GM20431 (cell line): ENCODE data around the gene SNX7.

Source experiments
- in situ Hi-C: fragments of 300-500 bp; cut with MseI, MboI; formaldehyde crosslinking; loops from one replicate; pipeline ENCODE4 v1.15.0; 2020; ENCODE audit warnings: low sequenced_read_pairs; ENCODE audit not compliant: unreplicated experiment

Gene SNX7

DNA sequence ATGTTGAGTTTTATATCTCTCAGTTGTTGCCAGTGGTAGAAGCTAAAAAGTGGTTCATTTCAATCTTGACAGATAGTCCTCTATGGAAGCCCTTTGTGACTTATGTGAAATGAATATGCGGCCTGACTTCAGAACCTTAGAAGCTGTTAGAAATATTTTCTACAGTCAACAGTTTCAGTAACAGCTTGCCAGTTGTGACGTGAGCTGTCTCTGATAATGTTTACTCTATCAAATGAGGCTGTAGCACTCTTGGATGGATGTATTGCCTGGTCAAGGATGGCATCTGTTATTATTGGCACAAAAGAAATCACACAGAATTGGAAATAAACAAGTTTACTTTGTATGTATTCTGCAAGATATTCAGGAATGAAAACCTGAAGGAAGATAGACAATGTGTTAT is 31.9 kb downstream of the SNX7 start:
- in situ Hi-C loops, result no loop called here

DNA sequence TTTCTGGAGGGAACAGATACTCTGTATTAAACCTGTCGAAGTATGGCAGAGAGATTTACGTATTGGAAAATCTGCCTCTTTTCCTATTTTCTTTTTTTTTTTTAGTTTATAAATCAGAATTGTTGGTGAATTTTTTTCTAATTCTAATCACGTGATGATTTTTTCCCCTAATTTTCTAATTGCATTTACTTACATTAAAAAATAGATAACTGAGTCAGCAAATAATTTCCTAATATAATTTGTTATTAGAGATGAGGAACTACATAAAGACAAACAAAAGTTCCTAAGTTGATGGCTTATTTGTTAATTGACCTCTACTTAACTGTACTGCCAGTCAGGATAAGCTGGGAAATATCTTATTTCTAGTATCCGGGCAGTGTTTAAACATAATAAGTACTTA is 34.6 kb downstream of the SNX7 start:
- in situ Hi-C loops, result no loop called here

DNA sequence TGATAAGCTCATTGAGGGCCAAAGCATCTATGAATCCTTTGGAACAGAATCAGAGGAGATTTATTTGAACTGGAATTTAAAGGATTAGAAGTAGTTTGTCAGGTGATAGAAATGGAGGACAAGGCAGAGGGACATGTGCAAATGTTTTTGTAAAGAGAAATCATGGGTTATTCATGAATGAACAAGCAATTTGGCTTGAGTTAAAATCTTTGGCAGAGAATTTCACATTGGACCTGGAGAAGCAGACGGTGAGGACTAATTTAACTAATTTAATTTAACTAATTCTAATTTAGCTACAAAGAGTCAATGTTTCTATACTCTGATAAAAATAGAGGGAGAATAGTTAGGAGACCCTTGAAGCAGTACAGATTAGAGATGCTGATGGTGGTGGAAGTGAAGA is 36.3 kb downstream of the SNX7 start:
- in situ Hi-C loops, result no loop called here

DNA sequence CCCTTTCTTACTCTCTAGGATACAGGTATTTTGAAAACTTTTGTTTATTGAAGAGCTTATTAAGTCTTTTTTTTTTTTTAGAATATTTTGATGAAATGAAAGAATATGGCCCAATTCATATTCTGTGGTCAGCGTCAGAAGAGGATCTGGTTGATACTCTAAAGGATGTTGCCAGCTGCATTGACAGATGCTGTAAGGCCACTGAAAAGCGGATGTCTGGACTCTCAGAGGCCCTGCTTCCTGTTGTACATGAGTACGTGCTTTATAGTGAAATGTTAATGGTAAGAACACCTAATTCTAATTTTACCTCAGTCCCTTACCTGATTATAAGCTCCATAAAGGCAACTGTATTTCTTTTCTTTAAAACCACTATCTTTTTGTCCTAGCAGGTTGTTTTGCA is 37.1 kb downstream of the SNX7 start:
- in situ Hi-C loops, result no loop called here

DNA sequence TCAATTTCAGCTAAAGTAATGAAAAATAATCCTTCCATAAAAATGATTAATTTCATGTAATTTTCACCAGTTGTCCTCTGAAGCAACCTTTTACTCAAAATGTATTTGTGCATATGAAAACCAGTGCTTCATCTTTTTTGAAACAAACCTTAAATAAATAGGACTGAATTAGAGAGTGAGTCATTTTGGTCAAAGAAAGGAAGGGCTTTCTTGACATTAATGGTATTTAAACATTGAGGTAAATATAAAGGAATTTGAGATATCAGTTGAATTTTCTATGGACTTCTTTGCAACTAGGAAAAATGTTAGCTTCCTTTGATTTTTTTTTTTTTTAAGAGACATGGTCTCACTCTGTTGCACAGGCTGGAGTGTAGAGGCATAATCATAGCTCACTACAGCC is 38.7 kb downstream of the SNX7 start:
- in situ Hi-C loops, result no loop called here

DNA sequence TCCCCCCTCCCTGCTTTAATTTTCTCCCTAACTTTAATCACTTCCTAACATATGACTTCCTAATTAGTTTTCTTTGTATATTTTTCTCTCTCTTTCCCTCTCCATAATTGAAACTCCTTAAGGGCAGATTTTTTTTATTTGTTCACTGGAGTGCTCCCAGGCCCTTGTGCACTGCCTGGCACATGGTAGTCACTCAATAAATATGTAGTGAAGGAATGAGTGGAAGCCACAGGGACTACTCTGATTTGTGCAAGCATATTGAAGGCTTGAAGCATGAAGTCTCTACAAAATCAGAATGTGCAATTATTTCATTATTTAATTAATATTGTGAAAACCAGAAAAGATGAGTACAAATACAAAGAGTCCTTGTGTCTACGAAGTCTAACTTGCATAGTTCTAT is 41.5 kb downstream of the SNX7 start:
- in situ Hi-C loops, result no loop called here

DNA sequence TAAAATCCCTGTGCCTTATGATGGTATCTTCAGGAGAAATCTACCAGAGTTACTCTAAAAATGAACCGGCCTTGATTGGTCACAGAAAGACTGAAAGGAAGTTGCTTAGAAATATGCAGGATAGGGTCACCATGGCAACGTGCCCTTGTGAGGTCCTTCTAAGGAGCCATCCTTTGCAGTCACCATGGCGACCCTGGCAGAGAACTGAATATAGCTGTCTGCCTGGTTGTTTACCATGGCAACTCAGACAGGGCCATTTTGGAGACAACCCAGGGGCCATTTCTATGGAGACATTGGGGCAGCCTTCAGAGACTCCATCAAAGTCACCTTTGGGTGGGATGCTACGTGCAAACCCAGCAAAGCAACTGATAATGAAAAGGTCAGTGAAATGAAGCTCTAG is 43.0 kb downstream of the SNX7 start:
- in situ Hi-C loops, result no loop called here

DNA sequence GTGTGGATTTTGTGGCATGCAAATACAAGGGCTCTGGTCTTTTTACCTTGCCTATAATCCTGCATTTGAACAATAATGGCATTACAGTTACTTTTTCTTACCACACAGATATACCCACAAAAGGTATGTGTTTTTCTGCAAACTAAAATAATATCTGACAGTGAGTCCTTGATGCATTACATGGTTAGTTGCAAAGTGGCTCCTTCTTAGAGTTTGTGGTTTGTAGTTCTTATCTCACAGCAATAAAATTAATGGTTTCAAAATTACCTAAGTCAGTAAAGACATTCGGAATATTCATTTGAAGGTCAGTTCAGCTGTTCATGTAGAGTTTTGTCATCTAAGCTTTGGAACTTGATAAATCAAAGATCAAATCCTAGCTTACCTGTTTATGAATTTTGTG is 43.5 kb downstream of the SNX7 start:
- in situ Hi-C loops, result no loop called here

DNA sequence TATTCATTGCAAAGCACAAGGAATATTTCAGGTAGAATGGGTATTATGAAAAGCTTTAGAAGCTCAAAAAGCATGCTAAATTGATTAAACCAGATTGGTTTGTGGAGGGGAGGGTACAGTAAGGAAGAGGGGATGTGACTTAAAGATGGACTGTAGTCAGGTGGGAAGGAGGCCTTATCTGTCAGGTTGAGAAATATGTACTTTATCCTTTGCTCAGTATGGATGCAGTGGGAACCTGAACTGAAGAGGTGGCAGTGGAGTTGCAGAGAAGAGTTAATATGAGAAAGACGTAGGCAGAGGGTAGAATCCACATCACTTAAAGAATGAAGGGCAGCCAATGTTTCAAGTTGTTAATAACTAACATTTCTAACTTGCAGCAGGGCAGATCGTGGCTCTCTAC is 44.1 kb downstream of the SNX7 start:
- in situ Hi-C loops, result no loop called here

DNA sequence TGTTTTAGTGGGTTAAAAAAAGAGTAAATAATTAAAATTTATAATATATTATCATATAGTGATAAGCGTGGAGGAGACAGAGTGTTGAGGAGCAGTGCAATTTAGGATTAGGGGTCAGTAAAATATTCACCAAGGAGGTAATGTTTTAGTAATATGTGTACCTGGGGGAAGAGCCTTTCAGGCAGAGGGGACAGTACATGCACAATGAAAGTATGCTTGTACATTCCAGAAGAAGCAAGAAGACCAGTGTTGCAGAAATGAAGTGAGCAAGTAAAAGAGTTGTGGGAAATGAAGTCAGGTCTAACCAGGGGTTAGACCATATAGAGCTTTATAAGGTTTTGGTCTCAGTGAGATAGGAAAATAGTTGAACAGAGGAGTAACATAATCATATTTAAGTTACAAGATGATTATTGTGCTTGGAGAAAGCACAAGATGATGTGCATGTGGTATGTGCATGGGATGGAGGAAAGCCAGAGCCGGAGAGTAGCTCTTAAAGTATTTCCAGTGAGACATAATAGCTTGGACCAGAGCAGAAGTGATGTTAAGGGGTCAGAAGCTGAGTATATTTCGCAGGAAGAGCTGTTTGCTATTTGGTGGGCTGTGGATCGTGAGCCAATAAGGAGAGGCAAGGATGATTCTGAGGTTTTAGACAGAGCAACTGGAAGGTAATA is 44.8 kb downstream of the SNX7 start:
- in situ Hi-C loops, result no loop called here

DNA sequence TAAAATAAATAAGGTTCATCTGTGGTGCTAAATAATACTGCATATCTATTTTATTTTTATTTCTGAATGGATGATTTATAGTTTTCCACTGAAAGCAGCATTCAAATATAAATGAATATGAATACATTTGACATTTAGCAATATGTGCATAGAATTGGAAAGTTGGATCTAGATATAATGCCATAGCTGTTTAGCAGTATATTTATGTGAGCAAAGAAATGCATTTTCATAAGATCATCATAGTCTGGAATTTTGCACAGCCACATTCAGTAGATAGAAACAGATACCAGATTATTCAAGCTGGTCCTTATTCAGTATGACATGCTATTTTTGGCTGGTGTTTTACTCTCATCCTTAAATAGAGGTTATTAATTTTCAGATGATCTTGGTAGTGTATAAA is 46.0 kb downstream of the SNX7 start:
- in situ Hi-C loops, result no loop called here

DNA sequence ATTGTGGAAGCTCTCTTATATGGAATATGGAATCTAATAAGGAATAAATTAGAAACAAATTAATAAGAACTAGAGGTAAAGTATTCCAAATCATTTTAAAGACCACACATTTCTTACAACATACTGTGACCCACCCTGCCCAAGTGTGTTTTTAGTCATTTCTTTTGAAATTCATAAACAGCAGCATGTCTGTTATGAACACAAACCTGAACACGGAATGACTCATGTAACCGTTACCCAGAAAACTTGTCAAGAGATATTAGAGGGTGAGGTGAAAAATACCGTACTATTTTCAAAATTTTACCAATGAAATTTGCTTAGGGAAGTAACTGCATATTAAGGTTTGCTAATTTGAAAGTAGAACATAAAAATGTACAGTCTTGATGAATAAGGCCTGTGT is 48.4 kb downstream of the SNX7 start:
- in situ Hi-C loops, result no loop called here

DNA sequence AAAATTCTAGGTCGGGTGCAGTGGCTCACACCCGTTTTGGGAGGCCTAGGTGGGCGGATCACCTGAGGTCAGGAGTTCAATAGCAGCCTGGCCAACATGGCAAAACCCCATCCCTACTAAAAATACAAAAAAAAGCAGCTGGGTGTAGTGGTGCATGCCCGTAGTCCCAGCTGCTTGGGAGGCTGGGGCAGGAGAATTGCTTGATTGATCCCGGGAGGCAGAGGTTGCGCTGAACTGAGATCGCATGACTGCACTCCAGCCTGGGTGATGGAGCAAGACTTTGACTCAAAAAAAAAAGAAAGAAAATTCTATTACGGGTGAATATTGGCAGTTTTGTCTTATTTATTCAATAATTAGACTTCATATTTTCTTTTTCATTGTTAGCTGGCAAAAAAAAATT is 62.1 kb downstream of the SNX7 start:
- in situ Hi-C loops, result no loop called here

DNA sequence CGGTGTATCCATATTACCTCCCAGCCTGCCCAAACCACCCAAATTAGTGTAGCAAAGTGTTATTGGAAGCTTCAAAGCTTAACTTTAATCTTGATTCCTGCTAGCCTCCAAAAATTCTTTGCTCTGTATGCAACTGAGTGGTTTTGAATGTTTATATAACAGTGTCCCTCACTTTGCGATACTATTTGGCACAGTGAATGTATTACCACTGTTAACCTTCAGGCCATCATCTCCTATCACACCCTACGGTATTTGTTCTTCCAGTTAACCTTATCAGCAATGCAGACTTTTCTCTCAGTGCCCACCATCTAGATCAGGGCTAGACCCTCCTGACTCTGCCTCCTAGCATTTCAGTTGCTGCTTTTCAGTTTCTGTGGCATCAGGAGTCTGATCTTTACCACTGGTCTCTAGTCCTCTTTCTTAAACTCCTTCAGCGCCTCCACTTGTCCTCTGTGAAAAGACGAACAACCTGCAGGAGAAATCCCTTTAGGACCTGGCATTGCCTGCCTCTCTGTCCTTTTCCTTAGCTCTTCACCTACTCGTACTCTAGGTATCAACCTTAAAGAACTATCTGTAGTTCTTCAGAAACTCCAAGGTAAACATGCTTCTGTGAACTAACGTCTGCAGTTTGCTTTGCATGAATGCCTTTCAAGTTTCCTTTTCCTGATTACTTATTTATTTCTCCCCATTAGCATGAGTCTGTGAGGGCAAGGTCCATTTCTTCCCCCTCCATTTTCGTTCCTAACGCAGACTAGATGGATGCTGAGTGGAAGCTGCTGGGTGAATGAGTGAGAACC is 71.7 kb downstream of the SNX7 start:
- in situ Hi-C loops, result no loop called here

DNA sequence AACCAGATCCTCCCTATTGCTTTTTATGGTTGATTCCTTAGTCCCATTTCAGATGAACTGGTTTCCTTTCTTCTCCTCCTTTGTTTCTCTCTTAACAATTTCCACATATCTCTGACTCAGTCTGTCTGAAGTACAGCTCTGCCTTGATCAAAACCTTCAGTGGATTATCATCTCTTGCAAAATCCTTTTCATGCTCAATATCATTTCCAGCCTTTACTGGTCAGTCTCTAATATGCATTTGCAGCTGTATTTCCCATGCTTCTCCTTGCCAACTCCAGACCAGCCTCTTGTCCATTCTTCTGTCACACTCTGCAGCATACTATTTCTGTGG is 72.2 kb downstream of the SNX7 start:
- in situ Hi-C loops, result no loop called here

DNA sequence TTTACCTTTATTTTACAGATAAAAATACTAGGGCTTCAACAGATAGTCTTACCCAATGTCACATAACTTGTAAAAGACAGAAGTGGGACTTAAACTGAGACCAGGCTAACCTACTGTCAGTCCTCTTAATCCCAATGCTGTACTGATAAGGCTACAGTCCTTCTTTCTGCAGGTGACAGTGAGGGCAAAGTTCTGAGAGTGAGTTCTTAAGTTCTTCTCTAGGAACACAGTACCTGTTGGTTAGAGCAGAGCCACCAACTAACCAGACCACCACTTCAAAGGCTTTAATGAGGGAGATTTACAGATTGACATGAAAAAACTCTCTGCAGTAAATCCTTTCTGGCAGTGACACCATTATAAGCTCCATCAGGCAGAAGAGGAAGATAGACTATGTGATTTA is 74.2 kb downstream of the SNX7 start:
- in situ Hi-C loops, result no loop called here

DNA sequence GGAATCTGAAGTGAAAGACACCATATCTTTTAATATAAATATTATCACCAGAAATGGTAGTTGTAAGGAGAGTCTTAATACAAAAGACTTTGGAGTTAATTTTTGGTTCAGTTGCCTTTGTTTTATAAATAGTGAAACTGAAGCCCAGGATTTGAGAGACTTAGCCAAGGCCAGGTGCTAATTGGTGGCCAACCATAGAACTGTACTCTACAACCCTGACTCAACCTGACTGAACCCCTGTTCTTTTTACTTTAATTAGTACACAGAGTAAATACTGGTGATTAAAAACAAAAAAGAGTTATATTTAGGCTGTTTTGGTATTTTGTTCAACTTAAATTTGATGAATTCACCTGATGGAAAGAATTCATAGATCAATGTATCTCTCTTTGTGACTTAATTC is 76.3 kb downstream of the SNX7 start:
- in situ Hi-C loops, result no loop called here

DNA sequence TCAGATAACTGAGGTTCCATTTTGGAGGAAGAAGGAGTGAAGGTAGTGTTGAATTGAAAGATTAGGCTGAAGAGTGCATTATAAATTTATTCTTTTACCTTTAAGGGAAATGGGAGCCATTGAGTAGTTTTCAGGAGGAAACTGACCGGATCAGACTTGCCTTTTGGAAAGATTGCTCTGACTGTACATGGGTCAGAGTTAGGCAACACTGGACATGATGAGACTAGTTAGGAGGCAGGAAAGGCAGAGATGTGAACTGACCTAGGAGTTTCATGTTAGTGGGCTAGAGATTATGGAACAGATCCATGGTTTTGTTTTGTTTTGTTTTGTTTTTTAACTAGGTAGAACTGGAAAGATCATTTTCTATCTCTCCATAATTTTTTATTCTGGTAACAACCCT is 78.2 kb downstream of the SNX7 start:
- in situ Hi-C loops, result no loop called here

DNA sequence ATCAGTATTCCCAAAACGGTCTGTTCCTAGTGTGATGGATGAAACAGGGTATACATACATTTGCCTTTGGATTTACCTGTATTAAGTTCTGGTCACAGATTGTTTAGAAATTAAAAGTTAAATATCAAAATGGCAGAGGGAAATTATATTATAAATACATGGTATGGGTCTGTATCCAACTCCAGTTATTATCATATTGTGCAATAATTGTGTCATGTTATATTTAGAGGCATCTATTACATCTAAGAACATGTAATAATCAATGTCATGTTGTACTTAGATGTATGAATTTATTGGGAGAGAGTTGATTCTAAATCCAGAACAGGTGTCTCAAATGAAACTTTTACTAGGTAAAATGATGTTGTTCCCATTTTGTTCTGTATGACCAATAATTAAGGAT is 79.6 kb downstream of the SNX7 start:
- in situ Hi-C loops, result no loop called here

DNA sequence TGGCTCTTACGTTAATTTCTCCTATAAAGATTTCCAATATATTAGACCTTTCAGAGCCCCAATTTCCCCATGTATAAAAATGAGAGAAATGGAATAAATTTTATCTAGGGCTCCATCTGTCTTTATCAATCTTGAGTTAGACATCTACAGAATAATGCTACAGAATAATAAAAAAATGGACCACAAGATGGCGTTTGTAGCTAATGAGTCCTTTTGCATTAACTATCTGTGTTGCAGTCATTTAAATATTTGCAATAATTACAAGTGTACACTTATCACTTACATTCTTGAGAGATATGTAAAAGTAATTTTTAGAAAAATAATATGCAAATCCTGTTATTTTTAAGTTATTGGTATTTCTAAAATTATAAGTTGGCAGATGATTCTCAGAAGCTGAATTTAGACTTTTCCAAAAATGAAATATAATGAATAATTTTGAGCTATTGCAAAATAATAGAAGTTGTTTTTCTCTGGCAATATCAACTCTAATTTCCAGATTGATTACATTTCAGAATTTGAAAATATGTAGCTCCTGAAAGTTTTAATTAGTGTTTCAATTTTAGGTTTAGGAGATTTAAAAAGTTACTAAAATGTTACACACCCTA is 87.7 kb downstream of the SNX7 start:
- in situ Hi-C loops, result no loop called here

DNA sequence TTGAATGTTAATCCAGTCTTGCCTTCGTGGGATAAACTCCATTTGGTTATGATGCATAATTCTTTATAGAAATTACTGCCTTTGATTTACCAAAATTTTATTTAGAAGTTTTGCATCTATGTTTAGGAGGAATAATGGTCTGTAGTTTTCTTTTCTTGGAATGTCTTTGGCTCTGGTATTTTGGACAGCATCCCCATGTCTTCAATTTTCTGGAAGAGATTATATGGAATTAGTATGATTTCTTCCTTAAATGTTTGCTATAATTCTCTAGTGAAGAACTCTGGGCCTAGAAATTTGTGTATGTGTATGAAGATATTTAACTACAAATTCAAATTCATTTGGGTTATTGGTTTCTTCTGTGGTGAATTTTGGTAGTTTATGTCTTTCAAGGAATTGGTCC is 92.7 kb downstream of the SNX7 start:
- in situ Hi-C loops, result no loop called here
